DOHH2 (cell line): Measurements from ENCODE around the gene COL4A2.

Experiments used
- EZH2phosphoT487 ChIP-seq: fragments of 200-600 bp; sonication (generic); IDR thresholded peaks from 2 replicates; pipeline ENCODE4 v1.6.1; 2017; ENCODE audit warnings: borderline replicate concordance, mild to moderate bottlenecking, antibody characterized with exemption, low read length, moderate library complexity, mixed read lengths
- TF ChIP-seq, protein P1 (sequence below): fragments of 200-600 bp; sonication (generic); IDR thresholded peaks from one replicate; pipeline ENCODE4 v1.5.1; 2014; ENCODE audit warnings: antibody characterized with exemption, mild to moderate bottlenecking, low read depth, low read length; ENCODE audit not compliant: poor library complexity, severe bottlenecking

DNA sequence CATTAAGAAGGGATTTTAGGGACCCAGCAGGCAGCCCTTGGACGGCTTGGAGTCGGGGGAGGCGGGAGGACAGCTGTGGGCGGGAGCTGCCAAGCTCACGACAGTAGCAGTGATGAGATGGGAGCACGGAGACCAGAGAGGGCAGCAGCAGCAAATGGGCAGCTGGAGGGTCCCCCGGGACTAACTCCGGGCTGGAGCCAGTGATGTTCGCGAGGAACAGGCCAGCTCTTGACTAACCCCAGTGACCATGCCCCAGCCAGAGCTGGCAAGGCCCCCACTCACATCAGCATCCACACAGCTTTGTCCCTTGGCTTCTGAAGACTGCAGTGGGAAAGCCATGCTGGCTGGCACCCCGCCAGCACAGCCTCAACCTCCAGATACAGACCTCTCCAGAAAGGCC lies 172.6 kb downstream of the COL4A2 start:
- TF ChIP-seq, protein P1, sequence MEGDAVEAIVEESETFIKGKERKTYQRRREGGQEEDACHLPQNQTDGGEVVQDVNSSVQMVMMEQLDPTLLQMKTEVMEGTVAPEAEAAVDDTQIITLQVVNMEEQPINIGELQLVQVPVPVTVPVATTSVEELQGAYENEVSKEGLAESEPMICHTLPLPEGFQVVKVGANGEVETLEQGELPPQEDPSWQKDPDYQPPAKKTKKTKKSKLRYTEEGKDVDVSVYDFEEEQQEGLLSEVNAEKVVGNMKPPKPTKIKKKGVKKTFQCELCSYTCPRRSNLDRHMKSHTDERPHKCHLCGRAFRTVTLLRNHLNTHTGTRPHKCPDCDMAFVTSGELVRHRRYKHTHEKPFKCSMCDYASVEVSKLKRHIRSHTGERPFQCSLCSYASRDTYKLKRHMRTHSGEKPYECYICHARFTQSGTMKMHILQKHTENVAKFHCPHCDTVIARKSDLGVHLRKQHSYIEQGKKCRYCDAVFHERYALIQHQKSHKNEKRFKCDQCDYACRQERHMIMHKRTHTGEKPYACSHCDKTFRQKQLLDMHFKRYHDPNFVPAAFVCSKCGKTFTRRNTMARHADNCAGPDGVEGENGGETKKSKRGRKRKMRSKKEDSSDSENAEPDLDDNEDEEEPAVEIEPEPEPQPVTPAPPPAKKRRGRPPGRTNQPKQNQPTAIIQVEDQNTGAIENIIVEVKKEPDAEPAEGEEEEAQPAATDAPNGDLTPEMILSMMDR = no peak
- no peak for TF ChIP-seq EZH2phosphoT487
